DND-41 (cell line): ENCODE results near the gene CCDC3.

Experiments used
- ATAC-seq: fragments of 200-7000 bp; cut with Tn5 transposase; 3 replicates; pipeline ENCODE4 v1.9.1; 2021; ENCODE audit warnings: low read depth; ENCODE audit not compliant: insufficient read depth
- DNase-seq: peaks from one replicate; pipeline ENCODE4 v3.0.0-alpha.2; 2020
- H2AFZ ChIP-seq: 2 replicates; pipeline ENCODE4 v1.6.0; 2012; ENCODE audit warnings: low read depth, low read length
- H3K27ac ChIP-seq: 2 replicates; pipeline ENCODE4 v1.5.1; 2012; ENCODE audit warnings: low read length, inconsistent platforms
- H3K27me3 ChIP-seq: fragments of 200-600 bp; sonication (generic); 2 replicates; pipeline ENCODE4 v1.6.0; 2012; ENCODE audit warnings: low read length, mild to moderate bottlenecking, inconsistent platforms; ENCODE audit not compliant: insufficient read depth, poor library complexity
- H3K36me3 ChIP-seq: 2 replicates; pipeline ENCODE4 v1.5.1; 2012; ENCODE audit warnings: low read length, inconsistent platforms; ENCODE audit not compliant: insufficient read depth
- H3K4me1 ChIP-seq: 2 replicates; pipeline ENCODE4 v1.5.1; 2012; ENCODE audit warnings: mild to moderate bottlenecking, low read length; ENCODE audit not compliant: insufficient read depth
- H3K4me2 ChIP-seq: 2 replicates; pipeline ENCODE4 v1.6.0; 2012; ENCODE audit warnings: mild to moderate bottlenecking, moderate library complexity, low read length, inconsistent platforms; ENCODE audit not compliant: insufficient read depth
- H3K4me3 ChIP-seq, 2 experiments: fragments of 200-600 bp in 1 of 2; shearing (Covaris generic) in 1 of 2; 2 replicates each; pipeline ENCODE4 v1.5.1; 2012 to 2016; ENCODE audit warnings: inconsistent platforms in 2 of 2, low read length in 2 of 2, mild to moderate bottlenecking in 2 of 2, low read depth in 1 of 2, moderate library complexity in 1 of 2
- H3K79me2 ChIP-seq: 2 replicates; pipeline ENCODE4 v1.6.0; 2012; ENCODE audit warnings: low read length, inconsistent platforms; ENCODE audit not compliant: insufficient read depth
- H3K9ac ChIP-seq: 2 replicates; pipeline ENCODE4 v1.6.0; 2012; ENCODE audit warnings: low read depth, mild to moderate bottlenecking, inconsistent platforms, low read length, moderate library complexity
- H3K9me3 ChIP-seq: 2 replicates; pipeline ENCODE4 v1.5.1; 2012; ENCODE audit warnings: low read length, moderate library complexity, mild to moderate bottlenecking, inconsistent platforms; ENCODE audit not compliant: insufficient read depth, severe bottlenecking
- H4K20me1 ChIP-seq: 2 replicates; pipeline ENCODE4 v1.6.0; 2012; ENCODE audit warnings: low read length; ENCODE audit not compliant: insufficient read depth
- EZH2 ChIP-seq: IDR thresholded peaks from 3 replicates; pipeline ENCODE4 v1.6.1; 2012; ENCODE audit warnings: borderline replicate concordance, low read depth, mild to moderate bottlenecking, moderate library complexity, low read length, inconsistent platforms; ENCODE audit not compliant: severe bottlenecking
- TF ChIP-seq, protein P1 (sequence below): IDR thresholded peaks from 2 replicates; pipeline ENCODE4 v1.5.1; 2012; ENCODE audit warnings: borderline replicate concordance, low read length, moderate library complexity, mild to moderate bottlenecking; ENCODE audit not compliant: poor library complexity, severe bottlenecking; ENCODE audit errors: extremely low read depth

The CCDC3 gene

DNA sequence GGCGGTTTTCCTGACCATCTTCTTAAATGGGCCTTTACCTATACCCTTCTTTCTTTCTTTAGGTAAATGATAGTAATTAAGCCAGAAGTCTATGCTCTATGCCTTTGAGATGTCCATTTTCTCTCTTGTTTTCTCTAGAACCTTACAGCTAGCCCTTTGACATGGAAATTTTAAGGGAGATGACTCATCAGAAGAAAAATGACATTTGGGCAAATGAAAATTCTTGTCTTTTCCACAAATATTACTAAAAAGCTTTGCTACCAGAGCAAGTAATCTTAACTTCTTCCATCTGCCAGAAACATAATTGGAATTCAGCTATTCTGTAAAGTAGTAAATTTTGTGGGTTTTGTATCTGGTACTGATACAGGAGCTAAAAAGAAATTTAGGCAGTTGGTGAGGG, 59.5 kb downstream of the CCDC3 start:
- H3K79me2 ChIP-seq = no peaks in the 10 kb centered on the region
- no peaks in the 10 kb centered on the region for H4K20me1 ChIP-seq
- no peak overlapping the region for H3K4me3 ChIP-seq
- no peak overlapping the region for H2AFZ ChIP-seq
- no peaks in the 10 kb centered on the region for H3K36me3 ChIP-seq
- H3K27ac ChIP-seq = no peak overlapping the region
- no peaks in the 10 kb centered on the region for H3K4me1 ChIP-seq
- H3K4me2 ChIP-seq = no peak overlapping the region
- no peaks in the 10 kb centered on the region for H3K9me3 ChIP-seq
- ATAC-seq = no peak
- H3K27me3 ChIP-seq = no peaks in the 10 kb centered on the region
- DNase-seq = no peak
- TF ChIP-seq, protein P1, sequence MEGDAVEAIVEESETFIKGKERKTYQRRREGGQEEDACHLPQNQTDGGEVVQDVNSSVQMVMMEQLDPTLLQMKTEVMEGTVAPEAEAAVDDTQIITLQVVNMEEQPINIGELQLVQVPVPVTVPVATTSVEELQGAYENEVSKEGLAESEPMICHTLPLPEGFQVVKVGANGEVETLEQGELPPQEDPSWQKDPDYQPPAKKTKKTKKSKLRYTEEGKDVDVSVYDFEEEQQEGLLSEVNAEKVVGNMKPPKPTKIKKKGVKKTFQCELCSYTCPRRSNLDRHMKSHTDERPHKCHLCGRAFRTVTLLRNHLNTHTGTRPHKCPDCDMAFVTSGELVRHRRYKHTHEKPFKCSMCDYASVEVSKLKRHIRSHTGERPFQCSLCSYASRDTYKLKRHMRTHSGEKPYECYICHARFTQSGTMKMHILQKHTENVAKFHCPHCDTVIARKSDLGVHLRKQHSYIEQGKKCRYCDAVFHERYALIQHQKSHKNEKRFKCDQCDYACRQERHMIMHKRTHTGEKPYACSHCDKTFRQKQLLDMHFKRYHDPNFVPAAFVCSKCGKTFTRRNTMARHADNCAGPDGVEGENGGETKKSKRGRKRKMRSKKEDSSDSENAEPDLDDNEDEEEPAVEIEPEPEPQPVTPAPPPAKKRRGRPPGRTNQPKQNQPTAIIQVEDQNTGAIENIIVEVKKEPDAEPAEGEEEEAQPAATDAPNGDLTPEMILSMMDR = no peak
- TF ChIP-seq EZH2 = no peak
- H3K9ac ChIP-seq = no peak overlapping the region

DNA sequence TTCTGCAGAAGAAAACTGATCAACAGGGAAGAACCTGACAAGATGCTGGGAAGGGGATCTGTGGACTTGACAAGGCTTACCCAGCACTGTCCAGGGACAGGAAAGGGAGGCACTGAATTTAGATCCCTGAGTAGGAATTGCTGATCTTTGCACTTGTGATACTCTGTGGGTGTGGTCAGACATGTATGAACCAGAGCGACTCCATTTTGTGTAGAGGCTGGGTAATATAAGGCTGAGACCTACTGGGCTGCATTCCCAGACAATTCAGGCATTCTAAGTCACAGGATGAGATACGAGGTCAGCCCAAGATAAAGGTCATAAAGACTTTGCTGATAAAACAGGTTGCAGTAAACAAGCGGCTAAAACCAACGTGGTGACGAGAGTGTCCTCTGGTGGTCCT, 60.7 kb downstream of the CCDC3 start:
- Histone ChIP-seq H3K79me2 (no peaks in the 10 kb centered on the region), H3K9me3 (no peaks in the 10 kb centered on the region), H3K27me3 (no peaks in the 10 kb centered on the region), H3K4me1 (no peaks in the 10 kb centered on the region), H3K27ac (no peak overlapping the region), H3K4me2 (no peak overlapping the region), H4K20me1 (no peaks in the 10 kb centered on the region), H2AFZ (no peak overlapping the region), H3K4me3 (no peak overlapping the region), H3K9ac (no peak overlapping the region), H3K36me3 (no peaks in the 10 kb centered on the region)
- no peak for DNase-seq
- no peak for ATAC-seq
- TF ChIP-seq EZH2 = no peak
- TF ChIP-seq, protein P1 = no peak

DNA sequence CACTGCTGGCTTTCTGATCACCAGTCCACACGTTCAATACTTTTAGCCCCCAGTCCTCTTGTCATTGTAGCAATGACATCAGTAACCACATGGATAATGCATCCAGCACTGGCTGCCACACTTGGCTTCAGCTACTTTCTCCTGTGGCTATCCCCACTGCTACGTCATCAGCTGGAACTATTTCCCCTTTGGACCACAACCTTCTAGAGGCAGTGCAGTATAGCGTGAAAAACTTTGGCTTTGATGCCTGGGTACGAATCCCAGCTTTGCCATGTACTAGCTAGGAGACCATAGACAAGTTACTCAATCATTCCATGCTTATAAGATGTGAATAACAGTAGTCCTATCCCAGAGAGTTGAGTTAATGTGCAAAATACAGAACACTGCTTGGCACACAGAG, 63.2 kb downstream of the CCDC3 start:
- no peak overlapping the region for H3K27ac ChIP-seq
- no peak overlapping the region for H3K4me2 ChIP-seq
- ATAC-seq (no peak), DNase-seq (no peak)
- no peaks in the 10 kb centered on the region for H4K20me1 ChIP-seq
- H3K9me3 ChIP-seq = no peaks in the 10 kb centered on the region
- no peaks in the 10 kb centered on the region for H3K36me3 ChIP-seq
- H3K79me2 ChIP-seq = no peaks in the 10 kb centered on the region
- H3K27me3 ChIP-seq = no peaks in the 10 kb centered on the region
- H3K4me1 ChIP-seq = no peaks in the 10 kb centered on the region
- no peak for TF ChIP-seq EZH2
- TF ChIP-seq, protein P1 = no peak
- H2AFZ ChIP-seq = no peak overlapping the region
- H3K4me3 ChIP-seq = no peak overlapping the region
- H3K9ac ChIP-seq = no peak overlapping the region

DNA sequence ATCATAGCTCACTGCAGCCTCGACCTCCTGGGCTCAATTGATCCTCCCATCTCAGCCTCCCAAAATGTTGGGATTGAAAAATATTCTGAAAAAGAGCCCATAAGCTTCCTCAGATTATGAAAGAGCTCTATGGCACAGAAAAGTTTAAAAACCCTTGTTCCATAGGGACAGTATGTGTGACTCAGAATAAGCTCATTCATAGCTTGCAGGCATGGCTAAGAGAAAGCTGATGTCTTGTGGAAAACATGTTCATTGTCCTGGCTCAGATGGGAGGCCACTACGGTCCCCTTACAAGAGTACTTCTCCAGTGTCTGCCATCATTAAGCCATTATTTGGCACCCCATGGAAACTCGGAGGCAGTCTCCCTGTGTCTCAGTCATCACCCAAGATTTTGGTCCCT, 64.0 kb downstream of the CCDC3 start:
- no peaks in the 10 kb centered on the region for H3K36me3 ChIP-seq
- H3K27me3 ChIP-seq = no peaks in the 10 kb centered on the region
- H2AFZ ChIP-seq = no peak overlapping the region
- H3K4me2 ChIP-seq = no peak overlapping the region
- no peaks in the 10 kb centered on the region for H3K79me2 ChIP-seq
- no peaks in the 10 kb centered on the region for H3K9me3 ChIP-seq
- no peaks in the 10 kb centered on the region for H3K4me1 ChIP-seq
- DNase-seq = no peak
- TF ChIP-seq, protein P1 = no peak
- TF ChIP-seq EZH2 = no peak
- H3K4me3 ChIP-seq = no peak overlapping the region
- no peak overlapping the region for H3K9ac ChIP-seq
- no peak for ATAC-seq
- H4K20me1 ChIP-seq = no peaks in the 10 kb centered on the region
- H3K27ac ChIP-seq = no peak overlapping the region
